Astrocyte (in vitro differentiated cells and primary cell): Measurements from ENCODE around the gene ASH1L. TPM values are rescaled to one million over a fixed set of nuclear protein-coding genes. Genes with fewer than 3 reads are reported as not detected.

Experiments used
- DNase-seq: peaks from one replicate; pipeline ENCODE4 v3.0.0-alpha.2; 2010; ENCODE audit warnings: low read depth
- FAIRE-seq: peaks from 2 replicates; lab custom pipeline; 2011; peaks lifted over from hg19 to GRCh38; lab: Jason Lieb, UNC
- H2AFZ ChIP-seq: 2 replicates; pipeline ENCODE4 v1.6.0; 2012; ENCODE audit warnings: low read depth, low read length, inconsistent platforms
- H3K27ac ChIP-seq: 2 replicates; pipeline ENCODE4 v1.5.1; 2011; ENCODE audit warnings: low read depth, low read length, inconsistent platforms
- H3K27me3 ChIP-seq: 2 replicates; pipeline ENCODE4 v1.6.0; 2011; ENCODE audit warnings: low read length, inconsistent platforms; ENCODE audit not compliant: insufficient read depth
- H3K36me3 ChIP-seq: 2 replicates; pipeline ENCODE4 v1.5.1; 2011; ENCODE audit warnings: low read length, inconsistent platforms; ENCODE audit not compliant: insufficient read depth
- H3K4me1 ChIP-seq: 2 replicates; pipeline ENCODE4 v1.5.1; 2011; ENCODE audit warnings: low read length, inconsistent platforms; ENCODE audit not compliant: insufficient read depth
- H3K4me2 ChIP-seq: 2 replicates; pipeline ENCODE4 v1.6.0; 2012; ENCODE audit warnings: low read length, inconsistent platforms
- H3K4me3 ChIP-seq: 2 replicates; pipeline ENCODE4 v1.5.1; 2011; ENCODE audit warnings: low read depth, mild to moderate bottlenecking, low read length, inconsistent platforms; ENCODE audit not compliant: insufficient read depth
- H3K79me2 ChIP-seq: 2 replicates; pipeline ENCODE4 v1.6.0; 2012; ENCODE audit warnings: mild to moderate bottlenecking, low read length, inconsistent platforms; ENCODE audit not compliant: insufficient read depth
- H3K9ac ChIP-seq: 2 replicates; pipeline ENCODE4 v1.6.0; 2012; ENCODE audit warnings: mild to moderate bottlenecking, low read length, inconsistent platforms
- H3K9me3 ChIP-seq: 2 replicates; pipeline ENCODE4 v1.5.1; 2012; ENCODE audit warnings: low read depth, mild to moderate bottlenecking, low read length, inconsistent platforms; ENCODE audit not compliant: insufficient read depth
- H4K20me1 ChIP-seq: 2 replicates; pipeline ENCODE4 v1.6.0; 2012; ENCODE audit warnings: low read length, inconsistent platforms; ENCODE audit not compliant: insufficient read depth
- H3K27ac Mint-ChIP-seq: one replicate; pipeline ENCODE4 v1.8.0; 2021; ENCODE audit warnings: mild to moderate bottlenecking, mixed read lengths; ENCODE audit not compliant: unreplicated experiment
- H3K27me3 Mint-ChIP-seq: one replicate; pipeline ENCODE4 v1.8.0; 2021; ENCODE audit warnings: low read depth, mixed read lengths; ENCODE audit not compliant: unreplicated experiment
- H3K36me3 Mint-ChIP-seq: one replicate; pipeline ENCODE4 v1.8.0; 2021; ENCODE audit warnings: low read depth, mixed read lengths; ENCODE audit not compliant: unreplicated experiment
- H3K4me1 Mint-ChIP-seq: one replicate; pipeline ENCODE4 v1.8.0; 2021; ENCODE audit warnings: low read depth, mixed read lengths; ENCODE audit not compliant: unreplicated experiment
- H3K4me3 Mint-ChIP-seq: one replicate; pipeline ENCODE4 v1.8.0; 2021; ENCODE audit warnings: mild to moderate bottlenecking, moderate library complexity, mixed read lengths; ENCODE audit not compliant: unreplicated experiment
- H3K9me3 Mint-ChIP-seq: one replicate; pipeline ENCODE4 v1.8.0; 2021; ENCODE audit warnings: mild to moderate bottlenecking, mixed read lengths; ENCODE audit not compliant: unreplicated experiment
- EZH2 ChIP-seq: IDR thresholded peaks from 2 replicates; pipeline ENCODE4 v1.6.1; 2012; ENCODE audit warnings: mild to moderate bottlenecking, low read length, inconsistent platforms; ENCODE audit not compliant: insufficient read depth
- total RNA-seq: library from RNA; stranded (reverse); gene quantifications from 2 replicates; pipeline ENCODE4 v1.2.1, GENCODE V29; 2021
- TF ChIP-seq, protein P1 (sequence below): IDR thresholded peaks from 2 replicates; pipeline ENCODE4 v1.5.1; 2011; ENCODE audit warnings: low read depth, mild to moderate bottlenecking, inconsistent platforms, low read length, moderate library complexity; ENCODE audit not compliant: insufficient read depth

ASH1L gene
- total RNA-seq, 1 donor from 2014 or later: 31.1 TPM

DNA sequence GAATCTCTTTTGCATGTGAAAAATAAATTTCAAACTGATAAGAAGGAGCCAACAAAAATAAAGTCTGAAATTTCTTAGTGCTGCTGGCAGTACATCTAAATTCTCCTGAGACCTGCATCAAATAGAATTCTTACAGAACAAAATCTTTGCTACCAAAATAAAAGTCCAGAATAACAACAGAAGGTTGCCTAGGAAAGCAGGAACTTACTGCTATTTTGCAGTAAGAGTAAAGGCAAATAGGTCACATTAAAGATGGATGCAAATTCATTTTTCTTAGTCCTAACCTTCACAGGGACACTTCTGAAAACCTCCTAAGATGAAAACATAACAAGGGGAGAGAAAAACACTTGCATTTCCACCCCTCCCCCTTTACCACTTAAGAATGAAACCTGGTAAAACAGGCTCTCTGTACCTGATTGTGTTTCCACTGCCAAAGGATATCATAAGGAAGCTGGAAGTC lies 182.9 kb downstream of the ASH1L start:
- Mint-ChIP-seq H3K27ac (no peak overlapping the region), H3K9me3 (no peaks in the 10 kb centered on the region), H3K4me3 (no peak overlapping the region), H3K27me3 (no peaks in the 10 kb centered on the region), H3K36me3 (peaks cover 12% of the 10 kb centered on the region), H3K4me1 (no peaks in the 10 kb centered on the region)
- Histone ChIP-seq H2AFZ (no peak overlapping the region), H3K27me3 (no peaks in the 10 kb centered on the region), H3K36me3 (peaks cover 19% of the 10 kb centered on the region), H4K20me1 (no peaks in the 10 kb centered on the region), H3K4me2 (peak overlapping the region; percentile 48), H3K4me1 (peaks cover 11% of the 10 kb centered on the region), H3K9me3 (no peaks in the 10 kb centered on the region), H3K27ac (no peak overlapping the region), H3K79me2 (no peaks in the 10 kb centered on the region), H3K4me3 (no peak overlapping the region), H3K9ac (no peak overlapping the region)
- TF ChIP-seq, protein P1, sequence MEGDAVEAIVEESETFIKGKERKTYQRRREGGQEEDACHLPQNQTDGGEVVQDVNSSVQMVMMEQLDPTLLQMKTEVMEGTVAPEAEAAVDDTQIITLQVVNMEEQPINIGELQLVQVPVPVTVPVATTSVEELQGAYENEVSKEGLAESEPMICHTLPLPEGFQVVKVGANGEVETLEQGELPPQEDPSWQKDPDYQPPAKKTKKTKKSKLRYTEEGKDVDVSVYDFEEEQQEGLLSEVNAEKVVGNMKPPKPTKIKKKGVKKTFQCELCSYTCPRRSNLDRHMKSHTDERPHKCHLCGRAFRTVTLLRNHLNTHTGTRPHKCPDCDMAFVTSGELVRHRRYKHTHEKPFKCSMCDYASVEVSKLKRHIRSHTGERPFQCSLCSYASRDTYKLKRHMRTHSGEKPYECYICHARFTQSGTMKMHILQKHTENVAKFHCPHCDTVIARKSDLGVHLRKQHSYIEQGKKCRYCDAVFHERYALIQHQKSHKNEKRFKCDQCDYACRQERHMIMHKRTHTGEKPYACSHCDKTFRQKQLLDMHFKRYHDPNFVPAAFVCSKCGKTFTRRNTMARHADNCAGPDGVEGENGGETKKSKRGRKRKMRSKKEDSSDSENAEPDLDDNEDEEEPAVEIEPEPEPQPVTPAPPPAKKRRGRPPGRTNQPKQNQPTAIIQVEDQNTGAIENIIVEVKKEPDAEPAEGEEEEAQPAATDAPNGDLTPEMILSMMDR: no peak
- TF ChIP-seq EZH2: no peak
- FAIRE-seq (no peak), DNase-seq (peak; percentile 80)

DNA sequence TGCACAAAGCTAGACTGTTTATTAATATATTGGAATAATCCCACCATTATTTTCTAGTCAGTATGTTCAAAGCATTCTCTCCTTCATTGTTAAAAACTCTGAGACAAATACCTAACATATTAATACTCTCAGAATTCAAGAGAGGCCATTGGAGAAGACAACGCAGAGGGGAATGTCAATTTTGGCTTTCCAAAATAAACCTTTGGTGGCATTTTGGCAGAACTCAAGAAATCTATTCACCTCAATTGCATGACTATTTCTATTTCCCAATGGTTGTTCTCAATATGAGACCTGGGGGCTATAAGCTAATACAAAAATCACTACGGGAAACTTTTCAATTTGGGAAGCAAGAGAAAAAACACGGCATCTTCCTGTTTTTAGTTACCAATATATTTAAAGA lies 183.4 kb downstream of the ASH1L start:
- no peaks in the 10 kb centered on the region for H3K9me3 Mint-ChIP-seq

DNA sequence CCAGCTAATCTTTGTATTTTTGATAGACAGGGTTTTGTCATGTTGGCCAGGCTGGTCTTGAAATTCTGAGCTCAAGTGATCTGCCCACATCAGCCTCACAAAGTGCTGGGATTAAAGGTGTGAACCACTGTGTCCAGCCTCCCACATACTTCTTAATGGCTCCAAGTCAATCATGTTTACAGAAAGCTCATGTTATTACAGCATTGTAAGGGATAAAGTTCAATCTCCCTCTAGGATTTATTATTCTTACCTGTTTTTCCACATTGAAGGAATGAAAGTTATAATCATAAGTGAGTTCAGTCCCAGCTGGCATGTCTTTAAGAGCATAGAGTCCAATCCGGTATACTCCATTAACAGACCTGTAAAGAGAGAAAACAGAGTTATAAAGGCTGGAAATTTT lies 202.6 kb downstream of the ASH1L start:
- H3K4me3 ChIP-seq: no peak overlapping the region
- H3K27me3 ChIP-seq: no peaks in the 10 kb centered on the region
- H3K9ac ChIP-seq: no peak overlapping the region
- H3K4me3 Mint-ChIP-seq: no peak overlapping the region
- peaks cover 26% of the 10 kb centered on the region for H3K36me3 ChIP-seq
- no peaks in the 10 kb centered on the region for H3K27me3 Mint-ChIP-seq
- H3K79me2 ChIP-seq: no peaks in the 10 kb centered on the region
- no peaks in the 10 kb centered on the region for H3K9me3 Mint-ChIP-seq
- no peaks in the 10 kb centered on the region for H3K4me1 ChIP-seq
- FAIRE-seq (no peak), DNase-seq (no peak)
- no peak overlapping the region for H3K4me2 ChIP-seq
- H3K27ac Mint-ChIP-seq: no peak overlapping the region
- no peak overlapping the region for H3K27ac ChIP-seq
- H3K4me1 Mint-ChIP-seq: no peaks in the 10 kb centered on the region
- H3K36me3 Mint-ChIP-seq: peaks cover 13% of the 10 kb centered on the region
- no peaks in the 10 kb centered on the region for H4K20me1 ChIP-seq
- H3K9me3 ChIP-seq: no peaks in the 10 kb centered on the region
- TF ChIP-seq, protein P1: no peak
- no peak for TF ChIP-seq EZH2
- no peak overlapping the region for H2AFZ ChIP-seq

More for the DNA sequence above, 183.4 kb downstream of the ASH1L start:
- H3K9ac ChIP-seq: no peak overlapping the region
- no peaks in the 10 kb centered on the region for H4K20me1 ChIP-seq
- no peak for FAIRE-seq
- peak; percentile 27 for DNase-seq
- no peak overlapping the region for H3K27ac Mint-ChIP-seq
- H3K4me2 ChIP-seq: peak overlapping the region; percentile 48
- H3K27ac ChIP-seq: no peak overlapping the region
- H3K4me3 ChIP-seq: no peak overlapping the region
- no peak overlapping the region for H2AFZ ChIP-seq
- no peaks in the 10 kb centered on the region for H3K79me2 ChIP-seq
- peaks cover 14% of the 10 kb centered on the region for H3K36me3 Mint-ChIP-seq
- no peaks in the 10 kb centered on the region for H3K4me1 Mint-ChIP-seq
- H3K27me3 Mint-ChIP-seq: no peaks in the 10 kb centered on the region
- H3K27me3 ChIP-seq: no peaks in the 10 kb centered on the region
- H3K9me3 ChIP-seq: no peaks in the 10 kb centered on the region
- no peak overlapping the region for H3K4me3 Mint-ChIP-seq
- H3K4me1 ChIP-seq: peaks cover 11% of the 10 kb centered on the region
- H3K36me3 ChIP-seq: peaks cover 19% of the 10 kb centered on the region
- TF ChIP-seq EZH2: no peak
- TF ChIP-seq, protein P1: no peak
